GM23338 (cell line): ENCODE results near the gene TIMM13. TPM values are rescaled to one million over a fixed set of nuclear protein-coding genes. Genes with fewer than 3 reads are reported as not detected.

Source experiments
- ATAC-seq: fragments of 200-7000 bp; cut with Tn5 transposase; 3 replicates; pipeline ENCODE4 v1.9.1; 2020
- DNase-seq: peaks from one replicate; pipeline ENCODE4 v3.0.0-alpha.2; 2015; ENCODE audit warnings: low spot score
- H2AFZ ChIP-seq: fragments of 200-600 bp; sonication (generic); 2 replicates; pipeline ENCODE4 v1.8.0; 2016; ENCODE audit warnings: antibody characterized with exemption, mild to moderate bottlenecking, moderate library complexity
- H3F3A ChIP-seq: fragments of 200-600 bp; sonication (generic); replicated peaks from 2 replicates; pipeline ENCODE4 v1.8.0; 2017; ENCODE audit warnings: antibody characterized with exemption, mixed run types, low read depth
- H3K27ac ChIP-seq: fragments of 200-600 bp; sonication (generic); 2 replicates; pipeline ENCODE4 v1.6.1; 2016; ENCODE audit warnings: low read depth
- H3K27me3 ChIP-seq: fragments of 200-600 bp; sonication (generic); 2 replicates; pipeline ENCODE4 v1.8.0; 2016; ENCODE audit warnings: mild to moderate bottlenecking, mixed run types, moderate library complexity; ENCODE audit not compliant: insufficient read depth
- H3K36me3 ChIP-seq: fragments of 200-600 bp; sonication (generic); 2 replicates; pipeline ENCODE4 v1.8.0; 2016; ENCODE audit warnings: mild to moderate bottlenecking; ENCODE audit not compliant: insufficient read depth
- H3K4me1 ChIP-seq: fragments of 200-600 bp; sonication (generic); 2 replicates; pipeline ENCODE4 v1.8.0; 2016; ENCODE audit warnings: mild to moderate bottlenecking, moderate library complexity; ENCODE audit not compliant: insufficient read depth
- H3K4me2 ChIP-seq: fragments of 200-600 bp; sonication (generic); 2 replicates; pipeline ENCODE4 v1.7.1; 2017; ENCODE audit warnings: mixed run types
- H3K4me3 ChIP-seq: fragments of 200-600 bp; sonication (generic); 2 replicates; pipeline ENCODE4 v1.6.1; 2016; ENCODE audit warnings: mixed run types
- H3K79me2 ChIP-seq: fragments of 200-600 bp; sonication (generic); replicated peaks from 2 replicates; pipeline ENCODE4 v1.8.0; 2017; ENCODE audit warnings: mild to moderate bottlenecking; ENCODE audit not compliant: insufficient read depth
- H3K9me2 ChIP-seq: fragments of 200-600 bp; sonication (generic); 2 replicates; pipeline ENCODE4 v1.8.0; 2017; ENCODE audit not compliant: insufficient read depth
- H4K20me1 ChIP-seq: fragments of 200-600 bp; sonication (generic); replicated peaks from 2 replicates; pipeline ENCODE4 v1.8.0; 2017; ENCODE audit warnings: mild to moderate bottlenecking; ENCODE audit not compliant: insufficient read depth
- H3K27ac Mint-ChIP-seq: 2 replicates; pipeline ENCODE4 v1.8.0; 2020; ENCODE audit warnings: inconsistent platforms, mild to moderate bottlenecking, moderate library complexity, mixed read lengths
- H3K27me3 Mint-ChIP-seq: 3 replicates; pipeline ENCODE4 v1.8.0; 2022; ENCODE audit warnings: low read depth, mild to moderate bottlenecking, moderate library complexity, mixed read lengths, inconsistent platforms; ENCODE audit not compliant: insufficient read depth, poor library complexity
- H3K36me3 Mint-ChIP-seq: 3 replicates; pipeline ENCODE4 v1.8.0; 2021; ENCODE audit warnings: low read depth, mild to moderate bottlenecking, inconsistent platforms, moderate library complexity, mixed read lengths
- H3K4me1 Mint-ChIP-seq: 3 replicates; pipeline ENCODE4 v1.8.0; 2020; ENCODE audit warnings: mild to moderate bottlenecking, inconsistent platforms, mixed read lengths
- H3K4me3 Mint-ChIP-seq: 3 replicates; pipeline ENCODE4 v1.8.0; 2021; ENCODE audit warnings: moderate library complexity, mild to moderate bottlenecking, inconsistent platforms, mixed read lengths
- H3K9me3 Mint-ChIP-seq: 3 replicates; pipeline ENCODE4 v1.8.0; 2020; ENCODE audit warnings: moderate library complexity, mild to moderate bottlenecking, inconsistent platforms, mixed read lengths
- CREB1 ChIP-seq: fragments of 250-450 bp; sonication (Bioruptor Pico); IDR thresholded peaks from 2 replicates; pipeline ENCODE4 v1.5.0; 2020; ENCODE audit warnings: low read depth, mild to moderate bottlenecking, moderate library complexity
- CTCF ChIP-seq, 2 experiments: fragments of 200-600 bp in 1 of 2; sonication (generic) in 1 of 2; conservative IDR thresholded peaks; 2 replicates each; pipeline versions ENCODE4 v1.5.1 to v1.6.1; 2016 to 2017; ENCODE audit warnings: antibody characterized with exemption in 2 of 2, low read depth in 2 of 2, mild to moderate bottlenecking in 2 of 2, moderate library complexity in 1 of 2
- EZH2 ChIP-seq: fragments of 200-600 bp; sonication (generic); IDR thresholded peaks from one replicate; pipeline ENCODE4 v1.8.0; 2017; ENCODE audit warnings: antibody characterized with exemption, mild to moderate bottlenecking, low read depth; ENCODE audit not compliant: unreplicated experiment
- EZH2phosphoT487 ChIP-seq: fragments of 200-600 bp; sonication (generic); IDR thresholded peaks from one replicate; pipeline ENCODE4 v1.8.1; 2018; ENCODE audit warnings: antibody characterized with exemption; ENCODE audit not compliant: unreplicated experiment
- JUNB ChIP-seq: IDR thresholded peaks from one replicate; pipeline ENCODE4 v1.6.1; 2016; ENCODE audit warnings: antibody characterized with exemption; ENCODE audit not compliant: unreplicated experiment
- NANOG ChIP-seq: IDR thresholded peaks from 2 replicates; pipeline ENCODE4 v1.6.1; 2016; ENCODE audit warnings: antibody characterized with exemption, borderline replicate concordance
- POLR2AphosphoS5 ChIP-seq: IDR thresholded peaks from 2 replicates; pipeline ENCODE4 v1.6.1; 2016; ENCODE audit warnings: antibody characterized with exemption, low read depth
- STAT1 ChIP-seq: IDR thresholded peaks from one replicate; pipeline ENCODE4 v1.6.1; 2016; ENCODE audit warnings: antibody characterized with exemption; ENCODE audit not compliant: unreplicated experiment
- ZNF114 ChIP-seq: fragments of 250-450 bp; sonication (Bioruptor Pico); IDR thresholded peaks from 2 replicates; pipeline ENCODE4 v1.5.0; 2020; ENCODE audit warnings: mild to moderate bottlenecking, moderate library complexity
- ZNF331 ChIP-seq: fragments of 250-450 bp; sonication (Bioruptor Pico); IDR thresholded peaks from 2 replicates; pipeline ENCODE4 v1.5.0; 2020; ENCODE audit warnings: low read depth, mild to moderate bottlenecking, moderate library complexity
- ZNF462 ChIP-seq: fragments of 250-450 bp; sonication (Bioruptor Pico); IDR thresholded peaks from 2 replicates; pipeline ENCODE4 v1.5.0; 2020; ENCODE audit warnings: mild to moderate bottlenecking, moderate library complexity
- polyA plus RNA-seq: library from polyadenylated mRNA; unstranded; fragments of >200 nt; fragmentation: Nextera tagmentation; extraction: Ambion mirVana; gene quantifications from 2 replicates; pipeline ENCODE4 v1.2.1, GENCODE V29; 2016
- total RNA-seq: library from RNA; depleted of rRNA; stranded (reverse); fragments of >200 nt; shearing (Covaris generic); gene quantifications from 2 replicates; pipeline ENCODE4 v1.2.3, GENCODE V29; 2014
- TF ChIP-seq, protein P1 (sequence below): IDR thresholded peaks from 2 replicates; pipeline ENCODE4 v1.6.1; 2016; ENCODE audit warnings: antibody characterized with exemption
- TF ChIP-seq, protein P2 (sequence below): IDR thresholded peaks from one replicate; pipeline ENCODE4 v1.6.1; 2018; ENCODE audit warnings: antibody characterized with exemption; ENCODE audit not compliant: unreplicated experiment

The TIMM13 gene
- total and polyA plus RNA-seq, 2 experiments from 2014 or later = 140 to 347 TPM

- H3K27ac ChIP-seq = no peak overlapping the region
- no peaks in the 10 kb centered on the region for H3K36me3 ChIP-seq
- no peaks in the 10 kb centered on the region for H3K79me2 ChIP-seq
- Mint-ChIP-seq H3K9me3 (peaks cover 37% of the 10 kb centered on the region), H3K4me1 (peaks cover 3% of the 10 kb centered on the region; the same call in 1 of the 3 replicates), H3K27ac (no peak overlapping the region), H3K27me3 (peaks cover 13% of the 10 kb centered on the region), H3K36me3 (peaks cover 12% of the 10 kb centered on the region), H3K4me3 (no peak overlapping the region)
- no peak for TF ChIP-seq NANOG
- TF ChIP-seq POLR2AphosphoS5 = no peak
- TF ChIP-seq CREB1 (CRISPR knock-in tag) = no peak
- TF ChIP-seq EZH2 = no peak
- no peak for TF ChIP-seq ZNF462
- no peak for TF ChIP-seq ZNF331 (CRISPR knock-in tag)
- no peak for TF ChIP-seq EZH2phosphoT487
- no peak for TF ChIP-seq ZNF114
- TF ChIP-seq, protein P1, sequence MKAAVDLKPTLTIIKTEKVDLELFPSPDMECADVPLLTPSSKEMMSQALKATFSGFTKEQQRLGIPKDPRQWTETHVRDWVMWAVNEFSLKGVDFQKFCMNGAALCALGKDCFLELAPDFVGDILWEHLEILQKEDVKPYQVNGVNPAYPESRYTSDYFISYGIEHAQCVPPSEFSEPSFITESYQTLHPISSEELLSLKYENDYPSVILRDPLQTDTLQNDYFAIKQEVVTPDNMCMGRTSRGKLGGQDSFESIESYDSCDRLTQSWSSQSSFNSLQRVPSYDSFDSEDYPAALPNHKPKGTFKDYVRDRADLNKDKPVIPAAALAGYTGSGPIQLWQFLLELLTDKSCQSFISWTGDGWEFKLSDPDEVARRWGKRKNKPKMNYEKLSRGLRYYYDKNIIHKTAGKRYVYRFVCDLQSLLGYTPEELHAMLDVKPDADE = no peak
- no peak for TF ChIP-seq JUNB
- TF ChIP-seq CTCF (conservative IDR thresholded peaks at IDR 0.05; ENCODE audit: low read depth in 2 of 2) = no peak
- TF ChIP-seq, protein P2, sequence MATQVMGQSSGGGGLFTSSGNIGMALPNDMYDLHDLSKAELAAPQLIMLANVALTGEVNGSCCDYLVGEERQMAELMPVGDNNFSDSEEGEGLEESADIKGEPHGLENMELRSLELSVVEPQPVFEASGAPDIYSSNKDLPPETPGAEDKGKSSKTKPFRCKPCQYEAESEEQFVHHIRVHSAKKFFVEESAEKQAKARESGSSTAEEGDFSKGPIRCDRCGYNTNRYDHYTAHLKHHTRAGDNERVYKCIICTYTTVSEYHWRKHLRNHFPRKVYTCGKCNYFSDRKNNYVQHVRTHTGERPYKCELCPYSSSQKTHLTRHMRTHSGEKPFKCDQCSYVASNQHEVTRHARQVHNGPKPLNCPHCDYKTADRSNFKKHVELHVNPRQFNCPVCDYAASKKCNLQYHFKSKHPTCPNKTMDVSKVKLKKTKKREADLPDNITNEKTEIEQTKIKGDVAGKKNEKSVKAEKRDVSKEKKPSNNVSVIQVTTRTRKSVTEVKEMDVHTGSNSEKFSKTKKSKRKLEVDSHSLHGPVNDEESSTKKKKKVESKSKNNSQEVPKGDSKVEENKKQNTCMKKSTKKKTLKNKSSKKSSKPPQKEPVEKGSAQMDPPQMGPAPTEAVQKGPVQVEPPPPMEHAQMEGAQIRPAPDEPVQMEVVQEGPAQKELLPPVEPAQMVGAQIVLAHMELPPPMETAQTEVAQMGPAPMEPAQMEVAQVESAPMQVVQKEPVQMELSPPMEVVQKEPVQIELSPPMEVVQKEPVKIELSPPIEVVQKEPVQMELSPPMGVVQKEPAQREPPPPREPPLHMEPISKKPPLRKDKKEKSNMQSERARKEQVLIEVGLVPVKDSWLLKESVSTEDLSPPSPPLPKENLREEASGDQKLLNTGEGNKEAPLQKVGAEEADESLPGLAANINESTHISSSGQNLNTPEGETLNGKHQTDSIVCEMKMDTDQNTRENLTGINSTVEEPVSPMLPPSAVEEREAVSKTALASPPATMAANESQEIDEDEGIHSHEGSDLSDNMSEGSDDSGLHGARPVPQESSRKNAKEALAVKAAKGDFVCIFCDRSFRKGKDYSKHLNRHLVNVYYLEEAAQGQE = no peak
- TF ChIP-seq STAT1 = no peak
- DNase-seq (no peak), ATAC-seq (no peak)
- H2AFZ ChIP-seq = no peak overlapping the region
- H3K27me3 ChIP-seq = no peaks in the 10 kb centered on the region
- H3F3A ChIP-seq = no peaks in the 10 kb centered on the region; the same call in 1 of the 2 replicates
- H3K9me2 ChIP-seq = no peaks in the 10 kb centered on the region
- no peak overlapping the region for H3K4me3 ChIP-seq
- H3K4me1 ChIP-seq = no peaks in the 10 kb centered on the region
- no peaks in the 10 kb centered on the region for H4K20me1 ChIP-seq
- no peak overlapping the region for H3K4me2 ChIP-seq
Observed at GRCh38 chr19:2381148-2381820, 46.1 kb downstream of the TIMM13 start.
